ENCODE data around the gene LRP1B.

Gene LRP1B

DNA sequence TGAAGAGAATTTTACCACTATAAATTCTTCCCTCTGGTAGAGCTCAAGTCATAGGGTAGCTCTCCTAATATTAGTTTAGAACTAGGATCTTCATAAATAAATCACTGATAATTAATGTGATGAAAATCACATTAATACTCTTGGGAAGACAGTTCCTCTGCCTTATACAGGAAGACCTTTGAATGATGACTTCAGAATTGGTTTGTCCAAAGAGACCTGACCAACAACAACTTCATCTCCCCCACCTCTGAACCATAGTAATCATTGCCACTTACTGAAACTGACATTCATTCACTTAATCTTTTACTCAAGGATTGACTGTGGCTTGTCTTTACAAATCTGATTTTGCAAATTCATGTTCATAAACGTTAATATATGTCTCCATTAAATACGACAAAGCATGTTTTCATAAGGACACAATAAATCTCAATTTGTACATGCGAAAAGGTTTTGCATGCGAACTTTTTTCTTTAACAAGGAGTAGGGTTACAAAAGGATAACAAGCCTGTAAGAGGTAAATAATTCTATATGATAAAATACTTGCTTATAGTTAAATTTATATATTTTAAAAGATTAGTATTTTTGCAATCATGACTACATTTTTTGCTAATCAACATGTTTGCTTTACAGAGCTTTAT lies 61.4 kb downstream of the LRP1B start:
- TF ChIP-seq, protein P1, sequence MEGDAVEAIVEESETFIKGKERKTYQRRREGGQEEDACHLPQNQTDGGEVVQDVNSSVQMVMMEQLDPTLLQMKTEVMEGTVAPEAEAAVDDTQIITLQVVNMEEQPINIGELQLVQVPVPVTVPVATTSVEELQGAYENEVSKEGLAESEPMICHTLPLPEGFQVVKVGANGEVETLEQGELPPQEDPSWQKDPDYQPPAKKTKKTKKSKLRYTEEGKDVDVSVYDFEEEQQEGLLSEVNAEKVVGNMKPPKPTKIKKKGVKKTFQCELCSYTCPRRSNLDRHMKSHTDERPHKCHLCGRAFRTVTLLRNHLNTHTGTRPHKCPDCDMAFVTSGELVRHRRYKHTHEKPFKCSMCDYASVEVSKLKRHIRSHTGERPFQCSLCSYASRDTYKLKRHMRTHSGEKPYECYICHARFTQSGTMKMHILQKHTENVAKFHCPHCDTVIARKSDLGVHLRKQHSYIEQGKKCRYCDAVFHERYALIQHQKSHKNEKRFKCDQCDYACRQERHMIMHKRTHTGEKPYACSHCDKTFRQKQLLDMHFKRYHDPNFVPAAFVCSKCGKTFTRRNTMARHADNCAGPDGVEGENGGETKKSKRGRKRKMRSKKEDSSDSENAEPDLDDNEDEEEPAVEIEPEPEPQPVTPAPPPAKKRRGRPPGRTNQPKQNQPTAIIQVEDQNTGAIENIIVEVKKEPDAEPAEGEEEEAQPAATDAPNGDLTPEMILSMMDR (IDR thresholded peaks at IDR 0.05; ENCODE audit: insufficient read depth, low read depth, low read length, missing control alignments), result no peak
- DNase-seq (ENCODE audit: low read depth), result no peak
- no peak overlapping the region for H3K4me3 ChIP-seq (ENCODE audit: low read depth, low read length)

DNA sequence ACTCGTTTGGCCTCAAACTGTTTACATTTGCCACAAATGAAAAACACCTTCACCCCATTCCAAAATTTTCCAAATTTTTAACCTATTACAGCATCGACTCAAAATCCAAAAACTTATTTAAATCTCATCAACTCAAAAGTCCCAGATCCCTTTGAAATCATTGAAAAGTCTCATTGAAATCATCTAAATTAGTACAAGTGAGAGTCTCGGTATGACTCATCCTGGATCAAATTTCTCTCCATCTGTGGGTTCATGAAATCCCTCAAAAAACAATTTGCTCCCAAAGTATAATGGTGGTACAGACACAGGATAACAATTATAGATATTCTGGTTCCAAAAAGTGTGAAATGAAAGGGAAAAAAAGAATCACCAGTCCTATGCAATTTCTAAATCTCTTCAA lies 65.1 kb downstream of the LRP1B start:
- H3K4me3 ChIP-seq (ENCODE audit: low read depth, low read length), result no peak overlapping the region
- TF ChIP-seq, protein P1 (IDR thresholded peaks at IDR 0.05; ENCODE audit: insufficient read depth, low read depth, low read length, missing control alignments), result no peak
- DNase-seq (ENCODE audit: low read depth), result no peak

GRCh38 chr2:142065156-142065555 lies 65.7 kb downstream of the LRP1B start:
- TF ChIP-seq, protein P1 (IDR thresholded peaks at IDR 0.05; ENCODE audit: insufficient read depth, low read depth, low read length, missing control alignments), result no peak
- no peak for DNase-seq (ENCODE audit: low read depth)
- H3K4me3 ChIP-seq (ENCODE audit: low read depth, low read length), result no peak overlapping the region

DNA sequence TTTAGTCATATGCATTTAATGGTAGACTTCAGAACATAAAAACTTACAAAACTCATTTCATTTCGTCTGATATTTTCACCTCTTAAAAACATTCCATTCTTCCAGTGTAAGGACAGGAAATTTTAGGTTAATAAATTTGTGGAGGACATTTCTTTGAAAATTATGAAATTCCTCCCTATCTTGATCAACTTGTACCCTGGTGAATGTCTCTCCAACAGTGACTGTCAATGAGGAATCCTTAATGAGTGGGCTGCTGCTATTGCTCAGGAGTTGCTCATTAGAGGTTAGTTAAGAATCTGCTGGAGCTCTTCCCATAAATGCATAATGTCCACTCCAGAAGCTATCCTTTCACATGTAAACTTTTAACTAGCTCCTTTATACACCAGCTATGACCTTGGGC lies 69.1 kb downstream of the LRP1B start:
- TF ChIP-seq, protein P1 (IDR thresholded peaks at IDR 0.05; ENCODE audit: insufficient read depth, low read depth, low read length, missing control alignments), result no peak
- H3K4me3 ChIP-seq (ENCODE audit: low read depth, low read length), result no peak overlapping the region
- DNase-seq (ENCODE audit: low read depth), result no peak

DNA sequence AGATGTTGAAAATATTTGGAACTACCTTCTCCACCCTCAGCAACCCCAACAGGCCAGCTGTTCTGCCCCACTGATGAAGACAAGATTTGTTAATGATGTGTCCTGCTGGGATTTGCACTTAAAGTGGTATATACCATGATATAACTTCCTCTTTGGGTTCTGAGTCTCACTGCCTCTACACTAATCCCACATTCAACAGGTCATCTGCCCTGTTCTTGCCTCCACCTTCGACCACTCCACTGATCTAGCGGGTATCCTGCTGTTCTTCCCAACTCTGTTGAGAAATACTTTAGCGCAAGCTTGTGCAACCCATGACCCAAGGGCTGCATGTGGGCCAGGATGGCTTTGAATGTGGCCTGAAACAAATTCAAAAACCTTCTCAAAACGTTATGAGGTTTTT lies 72.7 kb downstream of the LRP1B start:
- TF ChIP-seq, protein P1 (IDR thresholded peaks at IDR 0.05; ENCODE audit: insufficient read depth, low read depth, low read length, missing control alignments), result no peak
- no peak for DNase-seq (ENCODE audit: low read depth)
- H3K4me3 ChIP-seq (ENCODE audit: low read depth, low read length), result no peak overlapping the region

GRCh38 chr2:142056784-142057183 lies 74.0 kb downstream of the LRP1B start:
- H3K4me3 ChIP-seq (ENCODE audit: low read depth, low read length), result no peak overlapping the region
- TF ChIP-seq, protein P1 (IDR thresholded peaks at IDR 0.05; ENCODE audit: insufficient read depth, low read depth, low read length, missing control alignments), result no peak
- DNase-seq (ENCODE audit: low read depth), result no peak

GRCh38 chr2:142052220-142052863 lies 78.5 kb downstream of the LRP1B start:
- TF ChIP-seq, protein P1 (IDR thresholded peaks at IDR 0.05; ENCODE audit: insufficient read depth, low read depth, low read length, missing control alignments), result no peak
- no peak for DNase-seq (ENCODE audit: low read depth)
- H3K4me3 ChIP-seq (ENCODE audit: low read depth, low read length), result no peak overlapping the region
